Endothelial cell of umbilical vein (primary cell): Measurements from ENCODE around the gene HDDC2. TPM values are rescaled to one million over a fixed set of nuclear protein-coding genes. Genes with fewer than 3 reads are reported as not detected.

ENCODE experiments used
- BruUV-seq: library from RNA; stranded (reverse); fragments of 400-500 nt; replicated peaks from 2 replicates; lab custom pipeline; 2021; lab: Mats Ljungman, UMichigan
- CTCF ChIA-PET: fragments of 300-600, 350-600 bp; sonication (Branson Sonifier 250); formaldehyde crosslinking; loops from one replicate; lab custom pipeline; 2021; ENCODE audit warnings: antibody characterized with exemption, inconsistent platforms; lab: Charles Lee
- POLR2A ChIA-PET: fragments of 300-600, 350-600 bp; sonication (Branson Sonifier 250); formaldehyde crosslinking; loops from one replicate; lab custom pipeline; 2021; ENCODE audit warnings: antibody characterized with exemption, inconsistent platforms; lab: Charles Lee
- DNase-seq: peaks from one replicate; pipeline ENCODE4 v3.0.0-alpha.2; 2011; ENCODE audit warnings: low read depth, low spot score
- FAIRE-seq: peaks from 2 replicates; lab custom pipeline; 2011; peaks lifted over from hg19 to GRCh38; lab: Jason Lieb, UNC
- H2AFZ ChIP-seq: 2 replicates; pipeline ENCODE4 v1.6.0; 2012; ENCODE audit warnings: low read depth, low read length, control low read depth, inconsistent platforms
- H3K27ac ChIP-seq: 2 replicates; pipeline ENCODE4 v1.5.1; 2011; ENCODE audit warnings: low read depth, mild to moderate bottlenecking, control low read depth, low read length, moderate library complexity; ENCODE audit not compliant: insufficient read depth
- H3K27me3 ChIP-seq, 2 experiments: 2 replicates each; pipeline versions ENCODE4 v1.6.0 to v1.6.1; 2011; ENCODE audit warnings: low read length in 2 of 2, mixed read lengths in 1 of 2; ENCODE audit not compliant: control insufficient read depth in 2 of 2, insufficient read depth in 2 of 2
- H3K36me3 ChIP-seq, 2 experiments: 2 replicates in 1 of 2; 3 replicates in 1 of 2; pipeline ENCODE4 v1.5.1; 2011; ENCODE audit warnings: low read length in 2 of 2, mild to moderate bottlenecking in 1 of 2, moderate library complexity in 1 of 2; ENCODE audit not compliant: control insufficient read depth in 2 of 2, insufficient read depth in 2 of 2; ENCODE audit errors: extremely low read depth in 1 of 2
- H3K4me1 ChIP-seq: 3 replicates; pipeline ENCODE4 v1.5.1; 2011; ENCODE audit warnings: mild to moderate bottlenecking, low read length; ENCODE audit not compliant: control insufficient read depth, insufficient read depth; ENCODE audit errors: extremely low read depth
- H3K4me2 ChIP-seq: 2 replicates; pipeline ENCODE4 v1.6.1; 2011; ENCODE audit warnings: low read length, control low read depth, mixed read lengths; ENCODE audit not compliant: insufficient read depth
- H3K4me3 ChIP-seq, 3 experiments: fragments of 200-600 bp in 1 of 3; sonication (generic), shearing (Covaris generic) in 1 of 3; replicated peaks in 1 of 3; 2 replicates each; pipeline ENCODE4 v1.5.1; 2011 to 2016; ENCODE audit warnings: control low read depth in 3 of 3, low read length in 3 of 3, mild to moderate bottlenecking in 2 of 3, inconsistent platforms in 1 of 3, low read depth in 1 of 3, moderate library complexity in 1 of 3; ENCODE audit not compliant: insufficient read depth in 1 of 3
- H3K79me2 ChIP-seq: 2 replicates; pipeline ENCODE4 v1.6.0; 2012; ENCODE audit warnings: low read length, inconsistent platforms; ENCODE audit not compliant: control insufficient read depth, insufficient read depth
- H3K9ac ChIP-seq: replicated peaks from 2 replicates; pipeline ENCODE3; 2011; ENCODE audit warnings: low read length, control low read depth; ENCODE audit not compliant: insufficient read depth; ENCODE audit errors: extremely low read depth
- H3K9me1 ChIP-seq: replicated peaks from 3 replicates; pipeline ENCODE4 v1.6.0; 2011; ENCODE audit warnings: mild to moderate bottlenecking, low read length; ENCODE audit not compliant: control insufficient read depth, insufficient read depth; ENCODE audit errors: extremely low read depth
- H3K9me3 ChIP-seq: replicated peaks from 2 replicates; pipeline ENCODE4 v1.5.1; 2012; ENCODE audit warnings: low read length, inconsistent platforms; ENCODE audit not compliant: control insufficient read depth, insufficient read depth
- H4K20me1 ChIP-seq: replicated peaks from 2 replicates; pipeline ENCODE3; 2011; ENCODE audit warnings: mild to moderate bottlenecking, low read length; ENCODE audit not compliant: control insufficient read depth, insufficient read depth; ENCODE audit errors: extremely low read depth
- EZH2 ChIP-seq: IDR thresholded peaks from 2 replicates; pipeline ENCODE4 v1.6.1; 2012; ENCODE audit warnings: borderline replicate concordance, low read depth, mild to moderate bottlenecking, moderate library complexity, low read length, inconsistent platforms; ENCODE audit not compliant: severe bottlenecking
- FOS ChIP-seq: IDR thresholded peaks from 2 replicates; pipeline ENCODE4 v1.6.1; 2011; ENCODE audit warnings: mild to moderate bottlenecking, low read length, moderate library complexity, borderline replicate concordance; ENCODE audit not compliant: insufficient read depth
- GATA2 ChIP-seq: IDR thresholded peaks from 2 replicates; pipeline ENCODE4 v1.7.0; 2011; ENCODE audit warnings: low read depth, mild to moderate bottlenecking, moderate library complexity, mixed read lengths, low read length; ENCODE audit not compliant: insufficient read length, insufficient read depth
- JUN ChIP-seq: IDR thresholded peaks from 2 replicates; pipeline ENCODE4 v1.6.1; 2011; ENCODE audit warnings: borderline replicate concordance, low read depth; ENCODE audit not compliant: insufficient read length, insufficient read depth
- MYC ChIP-seq: IDR thresholded peaks from one replicate; pipeline ENCODE4 v1.6.1; 2011; ENCODE audit warnings: mild to moderate bottlenecking, low read depth, low read length
- POLR2A ChIP-seq: IDR thresholded peaks from 2 replicates; pipeline ENCODE4 v1.6.1; 2012; ENCODE audit warnings: low read depth, mild to moderate bottlenecking, control low read depth, low read length
- POLR2AphosphoS5 ChIP-seq: IDR thresholded peaks from 2 replicates; pipeline ENCODE4 v1.6.1; 2012; ENCODE audit warnings: low read depth, mild to moderate bottlenecking, control low read depth, low read length, moderate library complexity; ENCODE audit not compliant: insufficient read depth
- dilution Hi-C: fragments of 300-500 bp; cut with MboI; formaldehyde crosslinking; loops from one replicate; pipeline ENCODE4 v1.15.0; 2019; ENCODE audit warnings: low sequenced_read_pairs; ENCODE audit not compliant: extremely low pct_ligation_motif_present
- intact Hi-C: fragments of 100-400 bp; cut with micrococcal nuclease; formaldehyde crosslinking; loops from one replicate; pipeline ENCODE4 v1.10.0; 2022
- polyA plus RNA-seq, 4 experiments: library from polyadenylated mRNA; depleted of rRNA in 3 of 4; stranded (reverse) in 3 of 4; unstranded in 1 of 4; fragments of >200 nt; gene quantifications; 2 replicates each; pipeline versions ENCODE4 v1.2.1 to v1.2.3, GENCODE V29; 2011 to 2012; ENCODE audit warnings: missing spikeins in 1 of 4
- total RNA-seq: library from RNA; stranded (reverse); gene quantifications from 2 replicates; pipeline ENCODE4 v1.2.3, GENCODE V29; 2021
- TF ChIP-seq, protein P1 (sequence below), 2 donors: IDR thresholded peaks; 1 replicate in 1 of 2; 2 replicates in 1 of 2; pipeline ENCODE4 v1.5.1; 2011; ENCODE audit warnings: low read length in 2 of 2, mild to moderate bottlenecking in 2 of 2, moderate library complexity in 2 of 2, control low read depth in 1 of 2, inconsistent platforms in 1 of 2, low read depth in 1 of 2; ENCODE audit not compliant: insufficient read depth in 1 of 2; ENCODE audit errors: extremely low read depth in 1 of 2
- TF ChIP-seq, protein P2 (sequence below): IDR thresholded peaks from 2 replicates; pipeline ENCODE4 v1.6.1; 2011; ENCODE audit not compliant: insufficient read depth, insufficient read length

The HDDC2 gene
- total and polyA plus RNA-seq, 2 donors (not counting 3 experiments of a cell fraction or from before 2014, with no cell fraction given): 12.6 to 13.6 TPM

DNA sequence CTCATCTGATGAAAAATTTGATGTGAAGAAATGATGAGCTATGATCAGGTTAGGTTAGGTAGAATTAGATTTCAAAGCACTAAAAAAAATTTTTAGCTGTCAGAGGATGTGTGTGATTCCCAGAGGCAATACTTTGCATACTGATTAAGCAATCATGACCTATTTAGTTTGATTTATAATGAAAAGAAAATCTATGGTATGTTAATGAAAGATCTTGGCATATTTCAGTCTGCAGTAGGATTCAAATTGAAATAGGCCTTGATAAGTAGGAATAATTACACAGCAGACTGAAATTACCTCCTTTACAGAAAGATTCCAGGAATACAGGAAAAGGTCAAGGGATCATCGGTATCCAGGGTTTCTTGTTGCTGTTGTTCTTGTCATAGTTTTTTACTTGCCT is 69.3 kb downstream of the HDDC2 start:
- Histone ChIP-seq H4K20me1 (no peaks in the 10 kb centered on the region), H2AFZ (no peak overlapping the region), H3K4me2 (no peak overlapping the region), H3K9ac (no peak overlapping the region), H3K4me3 (no peak overlapping the region), H3K4me1 (no peaks in the 10 kb centered on the region), H3K79me2 (no peaks in the 10 kb centered on the region), H3K36me3 (no peaks in the 10 kb centered on the region), H3K9me3 (no peaks in the 10 kb centered on the region), H3K27ac (no peak overlapping the region), H3K9me1 (no peaks in the 10 kb centered on the region), H3K27me3 (no peaks in the 10 kb centered on the region)
- ChIA-PET CTCF (no interaction called here), POLR2A (no interaction called here)
- FAIRE-seq (no peak), DNase-seq (no peak)
- dilution Hi-C loops: no loop called here
- TF ChIP-seq POLR2A: no peak
- no peak for TF ChIP-seq JUN
- TF ChIP-seq, protein P1, sequence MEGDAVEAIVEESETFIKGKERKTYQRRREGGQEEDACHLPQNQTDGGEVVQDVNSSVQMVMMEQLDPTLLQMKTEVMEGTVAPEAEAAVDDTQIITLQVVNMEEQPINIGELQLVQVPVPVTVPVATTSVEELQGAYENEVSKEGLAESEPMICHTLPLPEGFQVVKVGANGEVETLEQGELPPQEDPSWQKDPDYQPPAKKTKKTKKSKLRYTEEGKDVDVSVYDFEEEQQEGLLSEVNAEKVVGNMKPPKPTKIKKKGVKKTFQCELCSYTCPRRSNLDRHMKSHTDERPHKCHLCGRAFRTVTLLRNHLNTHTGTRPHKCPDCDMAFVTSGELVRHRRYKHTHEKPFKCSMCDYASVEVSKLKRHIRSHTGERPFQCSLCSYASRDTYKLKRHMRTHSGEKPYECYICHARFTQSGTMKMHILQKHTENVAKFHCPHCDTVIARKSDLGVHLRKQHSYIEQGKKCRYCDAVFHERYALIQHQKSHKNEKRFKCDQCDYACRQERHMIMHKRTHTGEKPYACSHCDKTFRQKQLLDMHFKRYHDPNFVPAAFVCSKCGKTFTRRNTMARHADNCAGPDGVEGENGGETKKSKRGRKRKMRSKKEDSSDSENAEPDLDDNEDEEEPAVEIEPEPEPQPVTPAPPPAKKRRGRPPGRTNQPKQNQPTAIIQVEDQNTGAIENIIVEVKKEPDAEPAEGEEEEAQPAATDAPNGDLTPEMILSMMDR (IDR thresholded peaks at IDR 0.05; ENCODE audit: extremely low read depth in 1 of 2, insufficient read depth in 1 of 2, low read depth in 1 of 2, low read length in 2 of 2): no peak
- intact Hi-C loops: no loop called here
- no TSS peak for BruUV-seq

DNA sequence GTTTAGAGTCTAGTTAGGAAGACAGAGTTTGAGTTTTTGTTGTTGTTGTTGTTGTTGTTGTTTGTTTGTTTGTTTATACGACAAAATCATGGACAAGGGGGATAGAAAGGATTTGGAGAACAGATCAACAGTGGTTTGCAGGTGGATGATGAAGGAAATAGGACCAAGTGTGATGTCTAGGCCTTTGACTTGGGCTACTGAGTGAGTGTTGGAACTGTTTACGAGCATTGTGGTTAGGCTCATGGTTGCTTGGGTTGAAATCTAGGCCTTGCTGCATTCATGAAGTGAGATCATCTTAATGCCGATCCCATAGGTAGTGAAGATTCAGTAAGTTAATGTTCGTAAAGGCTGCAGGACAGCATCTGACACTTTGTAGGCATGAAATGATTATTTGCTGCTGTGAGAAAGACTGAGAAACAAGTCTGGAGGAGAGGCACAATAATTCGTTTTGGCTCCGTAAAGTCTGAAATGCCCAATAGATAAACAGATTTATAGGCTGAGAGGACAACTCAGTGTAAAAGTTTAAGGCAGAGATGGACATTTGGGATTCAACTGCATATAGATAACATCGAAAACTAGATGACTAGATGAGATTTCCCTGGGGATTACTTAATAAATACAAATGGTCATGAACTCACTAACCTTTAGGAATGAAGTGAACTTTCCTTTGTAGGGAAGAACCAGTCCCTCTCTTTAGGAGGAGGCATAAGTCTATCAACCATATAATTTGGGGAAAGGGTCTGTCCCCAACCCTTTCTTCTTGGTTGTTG is 70.0 kb downstream of the HDDC2 start:
- H3K27ac ChIP-seq: no peak overlapping the region
- POLR2A ChIA-PET: no interaction called here
- intact Hi-C loops: no loop called here

More for the DNA sequence above, 70.0 kb downstream of the HDDC2 start:
- Histone ChIP-seq H3K36me3 (no peaks in the 10 kb centered on the region), H4K20me1 (no peaks in the 10 kb centered on the region), H3K9me3 (no peaks in the 10 kb centered on the region), H2AFZ (no peak overlapping the region), H3K79me2 (no peaks in the 10 kb centered on the region), H3K4me1 (no peaks in the 10 kb centered on the region), H3K4me2 (no peak overlapping the region), H3K4me3 (no peak overlapping the region), H3K9me1 (no peaks in the 10 kb centered on the region), H3K27me3 (no peaks in the 10 kb centered on the region), H3K9ac (no peak overlapping the region)
- no peak for FAIRE-seq
- no peak for DNase-seq
- CTCF ChIA-PET: interaction anchor here (1.4 kb wide), 1 partner anchor 39 kb away, joined by 4 read pairs; no protein-coding TSS in a partner anchor
- dilution Hi-C loops: no loop called here
- no TSS peak for BruUV-seq
- TF ChIP-seq JUN: no peak
- TF ChIP-seq MYC: no peak
- TF ChIP-seq GATA2: no peak
- TF ChIP-seq, protein P2, sequence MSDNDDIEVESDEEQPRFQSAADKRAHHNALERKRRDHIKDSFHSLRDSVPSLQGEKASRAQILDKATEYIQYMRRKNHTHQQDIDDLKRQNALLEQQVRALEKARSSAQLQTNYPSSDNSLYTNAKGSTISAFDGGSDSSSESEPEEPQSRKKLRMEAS: no peak
- TF ChIP-seq POLR2AphosphoS5: no peak
- TF ChIP-seq, protein P1 (IDR thresholded peaks at IDR 0.05; ENCODE audit: extremely low read depth in 1 of 2, insufficient read depth in 1 of 2, low read depth in 1 of 2, low read length in 2 of 2): no peak
- no peak for TF ChIP-seq EZH2
- TF ChIP-seq POLR2A: no peak
- no peak for TF ChIP-seq FOS
